ENCODE results near the gene BCL7A.

BCL7A gene

DNA sequence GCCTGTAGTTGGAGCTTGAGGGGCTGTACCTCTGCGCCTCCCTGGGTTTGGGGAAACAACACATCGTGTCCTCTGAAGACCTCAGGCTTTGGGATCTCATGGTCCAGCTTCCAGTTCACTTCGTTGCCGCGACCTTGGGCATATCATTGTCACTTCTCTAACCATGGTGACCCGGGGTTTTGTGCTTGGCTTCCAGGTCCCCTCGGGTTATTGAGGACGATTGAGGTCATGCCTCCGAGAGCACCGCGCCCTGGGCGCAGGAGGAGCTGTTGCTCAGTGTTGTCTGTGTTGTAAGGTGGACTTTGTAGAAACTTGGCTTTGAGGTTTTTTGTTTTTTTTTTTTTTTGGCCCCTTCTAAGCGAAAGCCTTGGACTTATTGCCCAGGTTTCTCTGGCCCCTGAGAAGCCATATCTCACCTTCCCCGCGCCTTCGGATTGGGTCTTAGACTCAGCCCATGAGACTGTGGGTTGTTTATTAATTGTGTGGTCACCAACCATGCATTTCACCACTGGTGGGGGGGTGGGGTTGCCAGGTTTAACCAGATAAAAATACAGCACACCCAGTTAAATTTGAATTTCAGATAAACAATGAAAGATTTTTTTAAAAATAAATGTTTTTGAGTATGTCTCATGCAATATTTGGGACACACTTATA, 2.6 kb downstream of the BCL7A start:
- Histone ChIP-seq H3K4me3 (peak overlapping the region; percentile 70 to 82), H3K27me3 (no peaks in the 10 kb centered on the region), H3K4me1 (peaks cover 0 to 56% (median 32%) of the 10 kb centered on the region in 4 donors), H3K9me3 (no peaks in the 10 kb centered on the region), H3K36me3 (no peaks in the 10 kb centered on the region), H3K27ac (peak overlapping the region; percentile 90 to 98)
- intact Hi-C loops (cut with DNase I; ENCODE audit: low total_unique reads), result loop anchor here (5.0 kb wide), 1 partner anchor 107 kb away; the partner anchor contains the start of gene CFAP251
- no peak for DNase-seq
- no peak for TF ChIP-seq CTCF (IDR thresholded peaks at IDR 0.05)

GRCh38 chr12:122026706-122027333, 5.1 kb downstream of the BCL7A start:
- H3K27ac ChIP-seq, result no peak overlapping the region
- intact Hi-C loops (cut with DNase I; ENCODE audit: low total_unique reads), result no loop called here
- peaks cover 0 to 71% (median 29%) of the 10 kb centered on the region in 4 donors for H3K4me1 ChIP-seq
- no peaks in the 10 kb centered on the region for H3K36me3 ChIP-seq
- TF ChIP-seq CTCF (IDR thresholded peaks at IDR 0.05), result no peak
- no peak overlapping the region for H3K4me3 ChIP-seq
- H3K9me3 ChIP-seq, result no peaks in the 10 kb centered on the region
- no peak for DNase-seq
- H3K27me3 ChIP-seq, result no peaks in the 10 kb centered on the region

- Histone ChIP-seq H3K27ac (no peak overlapping the region), H3K9me3 (no peaks in the 10 kb centered on the region), H3K27me3 (no peaks in the 10 kb centered on the region), H3K4me1 (peaks cover 0 to 67% (median 29%) of the 10 kb centered on the region in 4 donors), H3K4me3 (no peak overlapping the region), H3K36me3 (no peaks in the 10 kb centered on the region)
- no peak for TF ChIP-seq CTCF (IDR thresholded peaks at IDR 0.05)
- intact Hi-C loops (cut with DNase I; ENCODE audit: low total_unique reads), result no loop called here
- no peak for DNase-seq
Measured at GRCh38 chr12:122028165-122028904, 6.7 kb downstream of the BCL7A start.

DNA sequence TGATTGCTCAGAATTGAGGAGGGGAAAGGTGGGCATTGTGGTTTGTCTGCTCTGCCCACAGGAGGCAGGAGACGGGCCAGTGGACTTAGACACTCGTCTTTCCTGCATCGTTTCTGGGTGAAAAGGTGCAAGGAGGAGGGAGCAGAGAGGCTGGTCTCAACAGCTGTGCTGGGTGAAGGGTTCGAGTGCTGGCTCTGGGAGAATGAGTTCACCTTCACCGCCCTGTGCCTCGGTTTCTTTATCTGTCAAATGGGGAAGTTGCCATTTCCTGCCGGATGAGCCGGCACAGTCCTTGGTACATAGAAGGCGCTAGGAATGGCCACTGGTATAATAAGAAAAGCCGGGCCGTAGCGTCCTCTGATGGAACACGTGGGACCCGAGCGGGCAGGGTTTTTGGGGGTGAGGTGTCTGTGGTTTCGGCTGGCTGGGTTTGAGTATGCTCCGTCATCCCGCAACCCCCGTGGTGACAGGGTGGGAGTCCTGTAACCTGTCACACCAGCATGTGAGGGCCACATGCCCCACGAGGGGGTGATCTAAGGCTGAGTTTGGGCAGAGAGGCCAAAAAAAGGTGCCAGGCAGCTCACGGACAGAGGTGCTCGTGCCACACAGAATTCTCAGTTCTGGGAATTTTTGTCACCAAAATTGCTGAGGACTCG, 7.3 kb downstream of the BCL7A start:
- Histone ChIP-seq H3K36me3 (no peaks in the 10 kb centered on the region), H3K27ac (no peak overlapping the region), H3K27me3 (no peaks in the 10 kb centered on the region), H3K9me3 (no peaks in the 10 kb centered on the region), H3K4me1 (peaks cover 0 to 66% (median 25%) of the 10 kb centered on the region in 4 donors), H3K4me3 (no peak overlapping the region)
- intact Hi-C loops (cut with DNase I; ENCODE audit: low total_unique reads), result no loop called here
- DNase-seq, result no peak
- TF ChIP-seq CTCF (IDR thresholded peaks at IDR 0.05), result no peak

GRCh38 chr12:122029620-122030423, 8.1 kb downstream of the BCL7A start:
- intact Hi-C loops (cut with DNase I; ENCODE audit: low total_unique reads), result no loop called here
- Histone ChIP-seq H3K4me3 (no peak overlapping the region), H3K9me3 (no peaks in the 10 kb centered on the region), H3K36me3 (no peaks in the 10 kb centered on the region), H3K27ac (no peak overlapping the region), H3K4me1 (peaks cover 0 to 64% (median 23%) of the 10 kb centered on the region in 4 donors), H3K27me3 (no peaks in the 10 kb centered on the region)
- TF ChIP-seq CTCF (IDR thresholded peaks at IDR 0.05), result no peak
- DNase-seq, result no peak
